Raji (cell line): ENCODE measurements around the gene FGF11.
"Not testable (repeated sequence)": the region's sequence is repeated elsewhere in the genome, so short reads cannot be mapped to it uniquely, and the experiment has no call there.

ENCODE experiments used
- POLR2A ChIP-seq: IDR thresholded peaks from 2 replicates; pipeline ENCODE4 v1.6.1; 2011; ENCODE audit warnings: low read depth, low read length, control low read depth; ENCODE audit not compliant: insufficient read depth

The FGF11 gene

DNA sequence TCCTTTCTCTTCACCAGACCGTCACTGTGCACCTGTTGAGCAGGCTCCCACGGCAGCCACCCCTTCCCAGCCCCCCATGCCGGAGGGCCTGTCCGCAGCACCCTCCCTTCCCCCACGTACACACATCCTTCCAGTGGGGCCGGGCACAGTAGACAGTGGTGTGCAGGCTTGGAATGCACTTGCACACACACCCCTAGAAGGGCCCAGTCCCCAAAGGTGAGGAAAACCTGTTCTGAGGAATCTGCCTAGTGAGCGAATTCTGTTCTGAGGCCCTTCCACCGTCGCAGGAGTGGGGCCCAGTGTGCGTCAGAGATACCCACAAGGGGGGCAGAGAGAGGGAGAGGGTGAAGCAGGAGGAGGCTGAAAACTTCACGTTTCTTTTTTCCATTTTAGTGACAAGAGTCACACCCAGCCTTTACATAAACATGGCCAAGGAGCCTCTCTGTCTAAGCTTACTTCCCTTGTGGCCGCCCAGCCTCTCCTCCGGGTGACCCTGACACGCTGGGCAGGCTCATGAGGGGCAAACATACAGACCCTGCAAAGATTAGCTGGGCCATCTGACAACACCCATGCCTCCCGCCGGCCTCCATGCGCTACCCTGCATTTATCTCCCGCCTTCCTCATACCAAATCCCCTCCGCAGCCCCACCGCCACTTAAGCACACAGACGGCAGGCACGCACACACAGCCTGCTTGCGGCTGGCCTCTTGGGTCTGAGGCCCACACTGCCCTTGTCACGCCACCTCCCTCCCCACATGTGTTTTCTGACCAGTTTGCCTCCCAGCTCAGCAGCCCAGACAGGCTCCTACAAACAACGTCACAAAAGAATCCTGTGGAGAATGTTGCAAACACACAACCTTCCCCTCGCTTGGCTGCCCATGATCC lies 38.3 kb downstream of the FGF11 start:
- TF ChIP-seq POLR2A, result no peak

DNA sequence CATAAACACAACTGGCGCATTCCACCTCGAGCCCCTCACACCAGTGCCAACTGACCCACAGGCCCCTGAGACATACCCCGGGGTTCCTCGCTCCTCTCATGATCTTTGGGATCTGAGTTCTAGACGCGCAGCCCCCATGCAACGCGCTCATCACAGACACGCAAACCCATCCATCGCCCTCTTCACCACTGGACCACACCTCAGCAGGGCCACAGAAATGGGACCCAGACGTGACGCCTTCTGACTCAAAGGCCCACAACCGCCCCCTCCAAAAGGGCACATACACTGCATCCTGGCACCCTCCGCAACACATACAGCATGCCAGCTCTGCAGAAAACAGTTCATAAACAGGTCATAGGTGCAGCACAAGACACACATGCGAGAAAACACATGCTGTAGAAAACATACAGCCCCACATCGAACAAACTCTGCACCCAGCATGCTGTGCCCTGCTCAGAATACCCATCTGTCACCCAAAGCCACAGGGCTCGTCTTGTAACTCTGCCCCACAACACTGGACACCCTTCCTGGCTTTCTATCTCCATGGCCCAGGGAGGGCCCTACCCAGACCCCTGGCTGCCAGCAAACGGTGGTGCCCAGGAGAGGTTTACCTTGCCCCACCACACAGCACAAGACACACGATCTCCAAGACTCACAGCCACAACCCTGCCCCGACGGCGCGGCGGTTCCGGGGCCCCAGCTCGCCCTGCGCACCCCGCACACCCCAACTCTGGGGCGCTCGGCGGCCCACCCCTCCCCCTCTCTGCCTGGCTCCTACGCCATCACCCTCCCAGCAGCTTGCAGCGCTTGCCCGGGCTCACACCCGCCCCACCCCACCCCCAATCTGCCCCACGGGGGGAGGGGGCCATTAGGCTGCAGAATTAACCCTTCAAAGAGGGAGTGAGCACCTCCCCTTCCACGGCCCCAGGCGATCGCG lies 39.2 kb downstream of the FGF11 start:
- no peak for TF ChIP-seq POLR2A

DNA sequence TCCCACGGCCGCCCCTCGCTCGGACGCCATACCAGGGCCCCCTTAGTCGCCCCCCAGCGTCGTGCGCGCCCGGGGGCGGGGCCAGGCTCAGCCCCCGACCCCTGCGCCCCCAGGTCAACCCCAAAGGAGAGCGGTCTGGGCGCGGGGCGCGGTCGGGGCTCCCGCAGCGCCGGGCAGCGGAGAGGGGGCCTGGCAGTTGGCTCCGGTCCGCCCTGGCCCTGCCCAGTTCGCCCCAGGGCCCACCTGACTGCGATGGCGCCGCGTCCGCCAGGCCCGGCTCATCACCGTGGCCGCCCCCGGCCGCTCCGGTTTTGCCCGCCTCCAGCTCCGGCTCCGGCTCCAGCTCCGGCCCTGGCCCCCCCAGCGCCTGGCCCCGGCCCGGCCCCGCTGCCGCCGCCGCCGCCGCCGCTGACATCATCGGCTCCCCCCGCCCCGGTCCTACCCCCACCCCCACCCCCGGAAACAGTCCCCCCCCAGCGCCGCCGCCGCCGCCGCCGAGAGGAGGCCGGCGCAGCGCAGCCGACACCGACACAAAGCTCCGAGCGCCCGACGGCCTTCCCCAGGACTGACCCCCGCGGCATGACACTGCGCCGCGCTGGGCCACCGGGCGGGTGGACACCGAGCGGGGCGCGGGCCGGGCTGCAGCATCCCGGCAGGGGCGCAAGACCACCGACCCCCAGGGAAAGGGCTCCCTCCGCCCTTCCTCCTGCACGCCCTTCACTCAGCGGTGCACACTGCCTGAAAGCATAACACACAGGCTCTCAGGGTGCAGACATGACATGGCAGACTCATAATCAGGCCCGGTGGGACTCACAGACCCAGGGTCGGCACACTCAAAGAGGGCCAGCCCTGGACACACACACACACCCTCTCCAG lies 40.1 kb downstream of the FGF11 start, which contains the start of gene ZBTB4:
TSS of gene ZBTB4 (minus strand) at position 419 of the 876 bp plus-strand sequence. CDS start 12,830 bp downstream, outside the sequence.
- TF ChIP-seq POLR2A, result no peak

DNA sequence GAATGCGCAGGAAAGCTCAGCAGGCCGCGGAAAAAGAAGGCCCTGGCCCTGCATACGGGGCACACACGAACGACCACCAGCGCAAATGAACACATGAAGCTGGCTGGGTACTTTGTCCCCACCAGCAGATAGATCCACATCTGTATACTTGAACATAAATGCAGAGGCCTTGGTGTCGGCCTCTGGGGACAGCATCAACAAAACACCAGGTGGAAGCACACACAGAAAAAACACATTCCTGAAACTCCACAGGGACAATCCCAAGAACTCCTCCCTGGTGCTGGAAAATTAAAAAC lies 40.7 kb downstream of the FGF11 start:
- no peak for TF ChIP-seq POLR2A

DNA sequence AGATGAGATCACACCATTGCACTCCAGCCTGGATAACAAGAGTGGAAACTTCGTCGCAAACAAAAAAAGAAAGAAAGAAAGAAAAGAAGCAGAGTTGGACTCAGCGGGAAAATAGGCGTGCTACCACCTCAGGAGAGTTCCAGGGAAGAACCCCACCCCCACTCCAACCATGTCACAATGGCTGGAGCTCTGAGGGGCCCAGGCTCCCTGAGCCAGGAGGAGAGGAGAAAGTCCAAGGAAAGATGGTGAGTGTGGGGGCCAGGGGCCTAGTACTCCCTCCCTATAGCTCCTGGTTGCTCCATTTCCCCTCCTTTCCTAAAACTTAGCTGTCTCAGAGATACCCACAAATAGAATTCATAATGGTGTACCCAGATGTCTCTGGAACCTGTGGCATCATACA lies 42.0 kb downstream of the FGF11 start, which contains the start of gene SLC35G6:
TSS of gene SLC35G6 (plus strand) at position 172 of the 400 bp plus-strand sequence. CDS start at position 243, 71 bp downstream.
- TF ChIP-seq POLR2A, result not testable (repeated sequence)

DNA sequence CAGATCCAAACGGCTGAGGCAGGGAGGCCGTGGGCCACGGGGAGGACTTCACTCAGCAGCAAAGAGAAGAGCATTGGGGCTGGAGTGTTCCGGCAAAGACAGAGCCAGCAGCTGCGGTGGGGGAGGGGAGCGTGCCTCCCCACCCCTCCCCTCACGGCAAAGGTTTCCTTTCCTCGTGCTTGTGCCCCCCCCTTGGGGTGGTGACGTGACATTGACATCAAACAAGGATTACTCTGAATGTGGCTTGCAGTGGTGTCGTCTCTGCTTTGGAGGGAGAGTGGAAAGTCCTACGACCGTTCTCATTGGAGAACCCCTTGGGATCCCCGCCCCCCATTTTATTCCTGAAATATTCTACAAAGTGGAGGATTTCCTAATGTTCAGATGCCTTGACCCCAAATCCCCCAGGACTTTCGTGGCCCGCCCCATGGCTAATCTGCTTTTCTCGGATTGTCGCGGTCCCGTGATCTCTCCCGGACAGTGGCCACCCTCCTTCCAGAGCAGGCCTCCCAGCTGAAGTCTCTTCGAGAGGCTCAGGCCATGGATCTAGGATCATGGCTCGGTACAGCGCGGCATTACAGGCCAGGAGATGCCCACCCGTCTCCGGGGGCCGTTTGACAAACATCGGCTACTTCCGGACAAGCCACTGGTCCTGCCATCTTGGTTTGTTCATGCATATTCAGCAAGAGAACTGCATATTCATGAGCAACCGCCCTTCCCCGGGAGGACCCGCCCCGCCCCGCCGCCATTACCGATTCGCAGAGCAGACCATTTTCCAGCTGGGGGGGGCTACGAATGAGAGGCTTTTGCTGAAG lies 44.1 kb downstream of the FGF11 start:
- TF ChIP-seq POLR2A, result peak; percentile 66

DNA sequence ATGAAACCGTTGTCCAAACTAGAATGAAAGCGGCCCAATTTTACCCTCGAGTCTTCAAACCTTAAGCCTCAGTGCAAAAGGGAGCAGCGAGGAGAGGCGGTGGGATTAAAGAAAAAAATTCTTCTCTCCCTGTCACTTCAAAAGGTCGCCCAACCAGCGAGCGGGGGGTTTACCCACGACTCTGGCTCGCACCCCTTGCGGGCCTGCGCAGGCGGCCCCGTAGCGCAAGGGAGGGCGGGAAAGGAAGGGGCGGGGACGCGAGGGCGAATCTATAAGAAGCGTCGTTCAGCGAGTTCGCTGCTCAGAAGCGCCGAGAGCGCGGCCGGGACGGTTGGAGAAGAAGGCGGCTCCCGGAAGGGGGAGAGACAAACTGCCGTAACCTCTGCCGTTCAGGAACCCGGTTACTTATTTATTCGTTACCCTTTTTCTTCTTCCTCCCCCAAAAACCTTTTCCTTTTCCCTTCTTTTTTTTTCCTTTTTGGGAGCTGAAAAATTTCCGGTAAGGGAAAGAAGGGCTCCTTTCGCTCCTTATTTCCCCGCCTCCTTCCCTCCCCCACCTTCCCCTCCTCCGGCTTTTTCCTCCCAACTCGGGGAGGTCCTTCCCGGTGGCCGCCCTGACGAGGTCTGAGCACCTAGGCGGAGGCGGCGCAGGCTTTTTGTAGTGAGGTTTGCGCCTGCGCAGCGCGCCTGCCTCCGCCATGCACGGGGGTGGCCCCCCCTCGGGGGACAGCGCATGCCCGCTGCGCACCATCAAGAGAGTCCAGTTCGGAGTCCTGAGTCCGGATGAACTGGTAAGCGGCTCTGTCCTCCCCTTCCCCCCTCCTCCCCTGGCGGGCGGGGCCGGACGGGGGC lies 45.0 kb downstream of the FGF11 start, which contains the start of gene POLR2A:
TSS of gene POLR2A (plus strand) at position 300 of the 852 bp plus-strand sequence.
- peak; percentile 100 for TF ChIP-seq POLR2A

DNA sequence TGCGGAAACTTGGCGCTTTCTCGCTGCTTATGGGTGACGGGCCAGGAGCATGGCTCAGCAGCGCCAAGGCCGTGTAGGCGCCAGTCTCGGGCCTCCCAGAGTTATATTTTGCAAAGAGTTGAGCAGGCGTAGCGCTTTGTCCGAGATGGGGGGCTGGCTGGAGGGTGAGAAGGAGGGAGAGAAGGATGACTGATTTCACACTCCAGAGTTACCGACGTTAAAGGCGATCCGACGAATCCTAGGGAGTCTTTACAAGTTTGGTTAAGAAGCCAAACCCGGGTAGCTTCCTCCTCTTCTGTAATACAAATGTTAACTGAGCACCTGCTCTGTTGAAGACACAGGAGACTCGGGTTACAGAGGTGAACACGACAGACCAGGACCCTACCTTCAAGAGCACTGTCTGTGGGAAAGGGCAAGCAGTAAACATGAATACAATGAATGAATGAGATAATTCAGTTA lies 45.6 kb downstream of the FGF11 start:
- TF ChIP-seq POLR2A, result no peak

DNA sequence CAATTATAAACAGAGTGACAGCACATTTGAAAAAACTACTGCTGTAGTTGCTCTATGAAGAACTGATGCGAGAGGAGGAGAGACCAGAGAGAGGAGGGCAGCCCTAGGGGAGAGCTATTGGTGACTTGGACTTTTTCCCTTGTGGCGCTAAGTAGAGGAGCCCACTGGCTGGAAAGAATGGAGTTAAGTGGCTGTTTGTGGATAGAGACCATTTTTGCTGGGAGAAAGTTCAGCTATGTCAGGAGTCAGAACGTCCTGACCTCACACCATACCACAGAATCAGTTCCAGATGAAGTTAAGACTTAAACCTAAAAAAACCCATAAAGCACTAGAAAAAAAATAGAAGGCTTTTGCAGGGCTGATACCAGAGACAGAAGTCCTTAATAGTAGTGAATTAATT lies 46.9 kb downstream of the FGF11 start:
- TF ChIP-seq POLR2A, result no peak

DNA sequence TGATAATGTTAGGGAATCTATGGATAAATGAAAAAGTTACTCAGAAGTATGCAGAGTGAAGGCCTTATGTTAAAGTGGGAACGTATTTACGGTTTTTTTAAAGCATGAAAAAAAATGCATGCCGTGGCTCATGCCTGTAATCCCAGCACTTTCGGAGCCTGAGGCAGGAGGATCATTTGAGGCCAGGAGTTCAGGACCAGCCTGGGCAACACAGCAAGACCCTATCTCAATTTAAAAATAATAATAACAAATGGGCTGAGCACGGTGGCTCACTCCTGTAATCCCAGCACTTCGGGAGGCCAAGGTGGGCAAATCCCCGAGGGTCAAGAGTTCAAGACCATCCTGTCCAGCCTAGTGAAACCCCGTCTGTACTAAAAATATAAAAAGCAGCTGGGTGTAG lies 50.8 kb downstream of the FGF11 start:
- no peak for TF ChIP-seq POLR2A

DNA sequence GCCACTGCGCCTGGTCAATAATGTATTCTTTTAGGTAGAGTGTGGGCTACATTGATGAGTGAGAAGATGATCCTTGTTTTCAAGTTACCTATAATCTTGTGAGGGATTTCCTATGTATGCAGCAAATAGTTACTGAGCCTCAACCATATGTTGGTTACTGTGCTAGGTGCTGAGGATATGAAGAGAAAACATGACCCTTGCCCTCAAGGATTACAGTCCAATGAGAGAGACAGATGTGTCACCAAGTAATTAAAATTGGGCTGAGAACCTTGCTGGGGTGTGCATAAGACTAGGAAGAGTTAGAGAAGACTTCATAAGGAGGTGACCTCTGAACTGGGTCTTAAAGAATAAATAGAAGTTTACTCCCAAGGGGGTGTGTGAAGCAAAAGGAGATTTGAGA lies 52.3 kb downstream of the FGF11 start:
- no peak for TF ChIP-seq POLR2A

DNA sequence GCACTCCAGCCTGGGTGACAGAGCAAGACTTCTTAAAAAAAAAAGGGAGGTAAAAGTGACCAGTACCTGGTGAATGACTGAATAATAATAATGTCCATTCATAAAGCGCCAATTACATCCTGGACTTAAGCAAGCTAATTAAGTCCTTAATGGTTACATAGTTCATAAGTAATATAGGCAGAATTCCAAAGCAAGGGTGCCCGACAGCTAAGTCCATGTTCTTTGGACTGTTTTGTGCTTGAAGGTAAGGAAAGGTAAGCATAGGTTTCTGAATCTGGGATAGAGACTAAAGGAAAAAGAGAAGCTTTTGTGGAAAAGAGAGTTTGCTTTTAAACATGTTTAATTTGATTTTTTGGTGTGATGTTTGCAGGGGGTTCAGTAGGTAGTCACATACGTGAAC lies 54.6 kb downstream of the FGF11 start:
- TF ChIP-seq POLR2A, result no peak
